ENCODE measurements around the gene EEA1.
"Not testable (repeated sequence)": the region's sequence is repeated elsewhere in the genome, so short reads cannot be mapped to it uniquely, and the experiment has no call there.

The EEA1 gene

DNA sequence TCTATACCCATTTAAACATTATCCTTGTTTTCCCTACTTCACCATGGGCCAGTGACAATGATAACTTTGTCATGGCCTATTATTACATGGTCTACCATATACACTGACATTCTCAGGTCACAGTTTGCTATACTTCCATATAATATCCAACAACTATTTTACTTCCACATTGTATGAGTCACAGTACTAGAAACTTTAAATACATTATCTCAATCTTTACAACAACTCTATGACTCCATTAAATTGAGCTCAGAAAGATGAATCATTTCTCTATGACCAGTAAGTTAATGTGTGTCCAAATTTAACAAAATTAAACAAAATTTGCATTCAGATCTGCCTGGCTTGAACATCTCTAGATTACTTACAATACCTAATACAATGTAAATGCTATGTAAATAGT is 132.4 kb downstream of the EEA1 start:
- no peak overlapping the region for H3K4me3 ChIP-seq (ENCODE audit: low read length)
- DNase-seq (ENCODE audit: low read depth): peak; percentile 13
- TF ChIP-seq, protein P1, sequence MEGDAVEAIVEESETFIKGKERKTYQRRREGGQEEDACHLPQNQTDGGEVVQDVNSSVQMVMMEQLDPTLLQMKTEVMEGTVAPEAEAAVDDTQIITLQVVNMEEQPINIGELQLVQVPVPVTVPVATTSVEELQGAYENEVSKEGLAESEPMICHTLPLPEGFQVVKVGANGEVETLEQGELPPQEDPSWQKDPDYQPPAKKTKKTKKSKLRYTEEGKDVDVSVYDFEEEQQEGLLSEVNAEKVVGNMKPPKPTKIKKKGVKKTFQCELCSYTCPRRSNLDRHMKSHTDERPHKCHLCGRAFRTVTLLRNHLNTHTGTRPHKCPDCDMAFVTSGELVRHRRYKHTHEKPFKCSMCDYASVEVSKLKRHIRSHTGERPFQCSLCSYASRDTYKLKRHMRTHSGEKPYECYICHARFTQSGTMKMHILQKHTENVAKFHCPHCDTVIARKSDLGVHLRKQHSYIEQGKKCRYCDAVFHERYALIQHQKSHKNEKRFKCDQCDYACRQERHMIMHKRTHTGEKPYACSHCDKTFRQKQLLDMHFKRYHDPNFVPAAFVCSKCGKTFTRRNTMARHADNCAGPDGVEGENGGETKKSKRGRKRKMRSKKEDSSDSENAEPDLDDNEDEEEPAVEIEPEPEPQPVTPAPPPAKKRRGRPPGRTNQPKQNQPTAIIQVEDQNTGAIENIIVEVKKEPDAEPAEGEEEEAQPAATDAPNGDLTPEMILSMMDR (IDR thresholded peaks at IDR 0.05; ENCODE audit: insufficient read depth, low read depth, low read length, missing control alignments): no peak

DNA sequence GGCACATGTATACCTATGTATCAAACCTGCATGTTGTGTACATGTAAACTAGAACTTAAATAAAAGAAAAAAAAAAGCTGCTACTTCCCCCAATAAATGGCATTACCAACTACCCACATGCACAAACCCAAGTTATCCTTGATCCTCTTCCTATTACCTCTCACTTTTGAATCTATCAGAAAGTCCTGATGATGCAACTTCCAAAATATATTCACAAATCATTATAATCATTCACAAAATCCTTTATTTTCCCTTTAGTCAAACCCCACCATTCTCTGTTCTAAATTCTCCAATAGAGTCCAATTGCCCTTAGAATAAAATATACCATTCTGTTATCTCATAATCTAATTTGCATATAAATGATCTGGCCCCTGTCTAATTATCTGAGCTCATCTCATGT is 134.3 kb downstream of the EEA1 start:
- TF ChIP-seq, protein P1 (IDR thresholded peaks at IDR 0.05; ENCODE audit: insufficient read depth, low read depth, low read length, missing control alignments): no peak
- no peak overlapping the region for H3K4me3 ChIP-seq (ENCODE audit: low read length)

GRCh38 chr12:92794356-92794755 is 134.7 kb downstream of the EEA1 start:
- DNase-seq (ENCODE audit: low read depth); H3K4me3 ChIP-seq (ENCODE audit: low read length): not testable (repeated sequence)

More for the DNA sequence above, 134.3 kb downstream of the EEA1 start:
- DNase-seq (ENCODE audit: low read depth): no peak

GRCh38 chr12:92786045-92786444 is 143.1 kb downstream of the EEA1 start:
- no peak for DNase-seq (ENCODE audit: low read depth)
- TF ChIP-seq, protein P1 (IDR thresholded peaks at IDR 0.05; ENCODE audit: insufficient read depth, low read depth, low read length, missing control alignments): no peak
- H3K4me3 ChIP-seq (ENCODE audit: low read length): no peak overlapping the region

DNA sequence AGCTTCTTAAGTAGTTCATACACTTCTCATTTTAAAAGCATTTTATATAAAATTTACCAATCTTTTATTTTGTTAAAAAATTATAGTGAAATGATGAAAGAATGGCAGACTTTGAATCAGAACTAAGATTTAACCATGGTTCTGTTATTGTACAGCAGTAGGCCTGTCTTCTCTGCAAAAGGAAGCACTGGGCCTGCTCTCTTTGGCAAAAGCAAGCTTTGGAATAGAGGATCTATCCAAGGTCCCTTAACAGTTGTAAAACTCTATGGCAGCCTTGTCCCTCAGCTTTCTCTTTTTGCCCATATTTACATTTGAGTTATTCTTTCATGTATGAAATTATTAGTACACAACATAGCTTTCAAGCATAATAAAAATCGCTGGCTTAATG is 143.5 kb downstream of the EEA1 start:
- TF ChIP-seq, protein P1 (IDR thresholded peaks at IDR 0.05; ENCODE audit: insufficient read depth, low read depth, low read length, missing control alignments): no peak
- DNase-seq (ENCODE audit: low read depth): no peak
- H3K4me3 ChIP-seq (ENCODE audit: low read length): no peak overlapping the region

- peak; percentile 86 for DNase-seq (ENCODE audit: low read depth)
- H3K4me3 ChIP-seq (ENCODE audit: low read length): no peak overlapping the region
- TF ChIP-seq, protein P1 (IDR thresholded peaks at IDR 0.05; ENCODE audit: insufficient read depth, low read depth, low read length, missing control alignments): peak; percentile 64
Measured at GRCh38 chr12:92784797-92785562, 144.1 kb downstream of the EEA1 start.

GRCh38 chr12:92784356-92784755 is 144.7 kb downstream of the EEA1 start:
- no peak overlapping the region for H3K4me3 ChIP-seq (ENCODE audit: low read length)
- TF ChIP-seq, protein P1 (IDR thresholded peaks at IDR 0.05; ENCODE audit: insufficient read depth, low read depth, low read length, missing control alignments): no peak
- peak; percentile 67 for DNase-seq (ENCODE audit: low read depth)

Measured in epithelial cell of esophagus (primary cell).